Measurements from ENCODE around the gene LHFPL4.

GRCh38 chr3:9550999-9551398, 2.6 kb downstream of the LHFPL4 start:
- TF ChIP-seq, protein P1, sequence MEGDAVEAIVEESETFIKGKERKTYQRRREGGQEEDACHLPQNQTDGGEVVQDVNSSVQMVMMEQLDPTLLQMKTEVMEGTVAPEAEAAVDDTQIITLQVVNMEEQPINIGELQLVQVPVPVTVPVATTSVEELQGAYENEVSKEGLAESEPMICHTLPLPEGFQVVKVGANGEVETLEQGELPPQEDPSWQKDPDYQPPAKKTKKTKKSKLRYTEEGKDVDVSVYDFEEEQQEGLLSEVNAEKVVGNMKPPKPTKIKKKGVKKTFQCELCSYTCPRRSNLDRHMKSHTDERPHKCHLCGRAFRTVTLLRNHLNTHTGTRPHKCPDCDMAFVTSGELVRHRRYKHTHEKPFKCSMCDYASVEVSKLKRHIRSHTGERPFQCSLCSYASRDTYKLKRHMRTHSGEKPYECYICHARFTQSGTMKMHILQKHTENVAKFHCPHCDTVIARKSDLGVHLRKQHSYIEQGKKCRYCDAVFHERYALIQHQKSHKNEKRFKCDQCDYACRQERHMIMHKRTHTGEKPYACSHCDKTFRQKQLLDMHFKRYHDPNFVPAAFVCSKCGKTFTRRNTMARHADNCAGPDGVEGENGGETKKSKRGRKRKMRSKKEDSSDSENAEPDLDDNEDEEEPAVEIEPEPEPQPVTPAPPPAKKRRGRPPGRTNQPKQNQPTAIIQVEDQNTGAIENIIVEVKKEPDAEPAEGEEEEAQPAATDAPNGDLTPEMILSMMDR (CRISPR knock-in tag; IDR thresholded peaks at IDR 0.05), result no peak
- TF ChIP-seq POLR2AphosphoS5 (IDR thresholded peaks at IDR 0.05; ENCODE audit: low read depth, low read length) (no peak), NFIC (IDR thresholded peaks at IDR 0.05; ENCODE audit: low read length) (no peak), KIAA2018 (CRISPR knock-in tag; IDR thresholded peaks at IDR 0.05; ENCODE audit: borderline replicate concordance) (no peak)

Measured in HepG2 (cell line).